HAP-1 (cell line): ENCODE data around the gene RASAL2.
A peak's percentile ranks its signal among the peaks of the same experiment; 100 is the strongest.
"Not testable (repeated sequence)": the region's sequence is repeated elsewhere in the genome, so short reads cannot be mapped to it uniquely, and the experiment has no call there.

Source experiments
- DNase-seq, 2 experiments: peaks; one replicate each; pipeline ENCODE4 v3.0.0-alpha.2; 2016 to 2020; ENCODE audit warnings: low spot score in 2 of 2
- H3K27me3 ChIP-seq: fragments of 250-450 bp; sonication (Bioruptor Pico); 2 replicates; pipeline ENCODE4 v1.5.1; 2020; ENCODE audit warnings: low read depth, mild to moderate bottlenecking, moderate library complexity
- H3K36me3 ChIP-seq: fragments of 250-450 bp; sonication (Bioruptor Pico); replicated peaks from 2 replicates; pipeline ENCODE4 v1.5.1; 2020; ENCODE audit warnings: mild to moderate bottlenecking
- H3K4me1 ChIP-seq: fragments of 250-450 bp; sonication (Bioruptor Pico); 2 replicates; pipeline ENCODE4 v1.5.1; 2020; ENCODE audit warnings: mild to moderate bottlenecking
- H3K4me3 ChIP-seq: fragments of 250-450 bp; sonication (Bioruptor Pico); 2 replicates; pipeline ENCODE4 v1.5.1; 2020; ENCODE audit warnings: mild to moderate bottlenecking, moderate library complexity
- H3K9me3 ChIP-seq: fragments of 250-450 bp; sonication (Bioruptor Pico); 2 replicates; pipeline ENCODE4 v1.5.1; 2020; ENCODE audit warnings: mild to moderate bottlenecking, moderate library complexity
- in situ Hi-C: fragments of 300-500 bp; cut with MboI; formaldehyde crosslinking; loops from 3 replicates; pipeline ENCODE4 v1.14.3; 2020; ENCODE audit warnings: low sequenced_read_pairs, inconsistent platforms, mixed read lengths

The RASAL2 gene

DNA sequence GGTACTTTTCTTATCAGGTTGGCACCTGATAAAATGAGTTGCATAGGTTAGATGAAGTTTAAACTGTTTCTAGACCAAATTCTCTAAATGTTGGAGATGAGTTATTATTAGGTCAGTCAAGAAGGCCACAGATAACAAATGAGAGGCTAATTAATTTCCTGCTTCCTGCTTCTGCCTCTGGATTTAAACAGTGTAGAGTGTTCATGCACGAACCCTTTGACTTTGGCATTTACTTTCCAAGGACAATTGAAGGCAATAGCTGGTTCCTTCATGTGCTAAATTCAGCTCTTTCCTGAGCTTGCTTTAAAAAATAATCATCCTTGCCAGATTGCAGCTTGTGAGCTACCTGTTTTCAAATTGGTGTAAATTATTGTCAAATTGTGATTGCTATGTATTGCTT, 80.6 kb downstream of the RASAL2 start:
- DNase-seq = no peak
- Histone ChIP-seq H3K4me3 (no peak overlapping the region), H3K4me1 (no peaks in the 10 kb centered on the region), H3K36me3 (no peaks in the 10 kb centered on the region), H3K27me3 (no peaks in the 10 kb centered on the region), H3K9me3 (no peaks in the 10 kb centered on the region)
- in situ Hi-C loops = no loop called here

DNA sequence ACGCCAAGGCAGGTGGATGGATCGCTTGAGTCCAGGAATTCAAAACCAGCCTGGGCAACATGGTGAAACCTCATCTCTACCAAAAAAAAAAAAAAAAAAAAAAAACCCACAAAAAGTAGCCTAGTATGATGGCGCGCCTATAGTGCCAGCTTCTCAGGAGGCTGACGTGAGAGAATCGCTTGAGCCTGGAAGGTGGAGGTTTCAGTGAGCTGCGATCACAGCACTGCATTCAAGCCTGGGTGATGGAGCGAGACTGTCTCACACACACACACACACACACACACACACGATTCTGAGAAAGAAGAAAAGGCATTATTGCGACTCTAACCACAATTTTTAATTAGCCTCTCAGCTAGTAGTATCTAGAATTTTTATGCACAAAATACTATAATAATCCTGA, 86.5 kb downstream of the RASAL2 start:
- H3K9me3 ChIP-seq = no peaks in the 10 kb centered on the region
- no peaks in the 10 kb centered on the region for H3K36me3 ChIP-seq
- H3K4me1 ChIP-seq = no peaks in the 10 kb centered on the region
- in situ Hi-C loops = no loop called here
- H3K4me3 ChIP-seq = no peak overlapping the region
- DNase-seq = no peak
- H3K27me3 ChIP-seq = no peaks in the 10 kb centered on the region

DNA sequence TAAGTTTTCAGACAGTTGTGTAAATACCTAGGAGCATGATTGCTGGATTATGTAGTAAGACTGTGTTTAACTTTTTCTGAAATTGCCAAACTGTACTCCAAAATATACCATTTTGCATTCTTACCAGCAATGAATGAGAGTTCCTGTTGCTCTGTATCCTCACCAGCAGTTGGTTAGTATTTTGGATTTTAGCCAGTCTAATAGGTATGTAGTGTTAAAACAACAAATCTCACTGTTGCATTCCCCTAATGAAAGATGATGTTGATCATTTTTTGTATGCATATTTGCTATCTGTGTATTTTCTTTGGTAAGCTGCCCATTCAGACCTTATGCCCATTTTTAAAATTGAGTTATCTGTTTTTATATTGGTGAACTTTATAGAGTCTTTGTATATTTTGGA, 89.9 kb downstream of the RASAL2 start:
- no peak for DNase-seq
- no peaks in the 10 kb centered on the region for H3K27me3 ChIP-seq
- no peaks in the 10 kb centered on the region for H3K9me3 ChIP-seq
- H3K4me3 ChIP-seq = no peak overlapping the region
- no peaks in the 10 kb centered on the region for H3K4me1 ChIP-seq
- in situ Hi-C loops = no loop called here
- no peaks in the 10 kb centered on the region for H3K36me3 ChIP-seq

DNA sequence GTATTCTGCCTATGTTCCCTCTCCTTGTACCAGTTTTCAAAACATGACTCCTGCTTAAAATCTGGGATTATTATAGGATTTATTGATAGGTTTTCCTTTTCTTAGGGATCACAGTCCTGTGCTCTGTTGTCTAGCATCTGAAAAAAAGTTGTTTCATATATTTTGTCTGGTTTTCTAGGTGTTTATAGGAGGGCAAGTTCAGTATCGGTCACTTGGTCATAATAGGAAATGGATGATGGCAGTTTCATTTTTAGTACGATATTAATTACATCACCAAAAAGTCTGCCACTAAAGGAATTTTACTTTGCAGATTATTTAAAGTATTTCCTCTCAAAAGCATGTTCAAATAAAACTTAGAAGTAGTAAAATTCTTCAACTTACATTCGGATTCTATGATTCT, 94.4 kb downstream of the RASAL2 start:
- Histone ChIP-seq H3K9me3 (no peaks in the 10 kb centered on the region), H3K4me3 (no peak overlapping the region), H3K36me3 (no peaks in the 10 kb centered on the region), H3K4me1 (no peaks in the 10 kb centered on the region), H3K27me3 (no peaks in the 10 kb centered on the region)
- no peak for DNase-seq
- in situ Hi-C loops = no loop called here

GRCh38 chr1:178189814-178190213, 95.9 kb downstream of the RASAL2 start:
- peak; percentile 42 to 68 for DNase-seq
- Histone ChIP-seq H3K36me3 (no peaks in the 10 kb centered on the region), H3K9me3 (no peaks in the 10 kb centered on the region), H3K4me1 (no peaks in the 10 kb centered on the region), H3K4me3 (no peak overlapping the region), H3K27me3 (no peaks in the 10 kb centered on the region)
- in situ Hi-C loops = no loop called here

- in situ Hi-C loops = no loop called here
Measured at GRCh38 chr1:178190881-178191280, 97.0 kb downstream of the RASAL2 start.

DNA sequence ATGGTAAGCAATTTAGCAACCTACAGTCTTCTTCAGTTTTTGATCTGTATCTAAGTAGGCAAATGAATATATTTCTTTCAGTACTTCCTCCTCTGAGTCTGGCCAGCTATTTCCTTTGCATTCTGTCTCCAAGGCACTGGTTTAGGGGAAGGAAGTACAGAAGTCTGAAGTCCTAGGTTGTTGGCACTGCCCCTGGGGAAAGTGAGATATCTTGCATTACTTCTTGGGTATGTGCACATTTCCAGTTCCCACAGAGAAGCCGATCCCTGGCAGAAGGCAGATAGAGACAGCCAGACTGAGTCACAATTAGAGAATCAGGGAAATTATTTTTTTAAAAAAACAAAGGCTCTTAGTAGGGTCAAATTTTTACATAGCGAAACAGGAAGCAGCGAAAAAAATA, 98.8 kb downstream of the RASAL2 start:
- Histone ChIP-seq H3K36me3 (no peaks in the 10 kb centered on the region), H3K27me3 (no peaks in the 10 kb centered on the region), H3K9me3 (no peaks in the 10 kb centered on the region), H3K4me3 (no peak overlapping the region), H3K4me1 (no peaks in the 10 kb centered on the region)
- no peak for DNase-seq
- in situ Hi-C loops = no loop called here

More at GRCh38 chr1:178190881-178191280, 97.0 kb downstream of the RASAL2 start:
- no peak overlapping the region for H3K4me3 ChIP-seq
- no peaks in the 10 kb centered on the region for H3K4me1 ChIP-seq
- H3K9me3 ChIP-seq = no peaks in the 10 kb centered on the region
- no peaks in the 10 kb centered on the region for H3K27me3 ChIP-seq
- DNase-seq = no peak
- no peaks in the 10 kb centered on the region for H3K36me3 ChIP-seq

DNA sequence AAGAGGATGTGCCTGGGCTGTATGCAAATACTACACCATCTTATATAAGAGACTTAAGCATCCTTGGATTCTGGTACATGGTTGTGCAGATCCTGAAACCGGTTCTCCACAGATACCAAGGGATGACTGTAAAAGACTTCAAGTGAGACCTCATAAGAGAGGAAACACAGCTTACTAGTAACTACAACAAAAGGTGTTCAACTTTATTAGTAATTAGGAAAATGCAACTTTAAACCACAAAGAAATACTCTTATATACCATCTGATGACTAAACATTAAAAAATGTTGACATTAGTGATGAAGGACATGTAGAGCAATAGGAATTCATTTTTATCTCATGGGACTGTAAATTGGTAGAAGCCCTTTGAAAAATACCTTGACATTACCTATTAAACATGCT, 102.7 kb downstream of the RASAL2 start:
- Histone ChIP-seq H3K4me3 (no peak overlapping the region), H3K4me1 (no peaks in the 10 kb centered on the region), H3K36me3 (no peaks in the 10 kb centered on the region), H3K27me3 (no peaks in the 10 kb centered on the region), H3K9me3 (no peaks in the 10 kb centered on the region)
- no peak for DNase-seq
- in situ Hi-C loops = no loop called here

- in situ Hi-C loops, H3K4me3 ChIP-seq: not testable (repeated sequence)
Measured at GRCh38 chr1:178202095-178202494, 108.2 kb downstream of the RASAL2 start.

DNA sequence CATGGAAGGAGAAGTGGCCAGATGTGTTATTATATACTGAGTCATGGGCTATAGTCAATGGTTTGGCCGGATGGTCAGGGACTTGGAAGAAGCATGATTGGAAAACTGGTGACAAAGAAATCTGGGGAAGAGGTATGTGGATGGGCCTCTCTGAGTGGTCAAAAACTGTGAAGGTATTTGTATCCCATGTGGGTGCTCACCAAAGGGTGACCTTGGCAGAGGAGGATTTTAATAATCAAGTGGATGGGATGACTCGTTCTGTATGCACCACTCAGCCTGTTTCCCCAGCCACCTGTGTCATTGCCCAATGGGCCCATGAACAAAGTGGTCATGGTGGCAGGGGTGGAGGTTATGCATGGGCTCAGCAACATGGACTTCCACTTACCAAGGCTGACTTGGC, 108.6 kb downstream of the RASAL2 start:
- H3K36me3 ChIP-seq, in situ Hi-C loops, H3K4me1 ChIP-seq, H3K4me3 ChIP-seq, DNase-seq, H3K9me3 ChIP-seq, H3K27me3 ChIP-seq: not testable (repeated sequence)

More at GRCh38 chr1:178202095-178202494, 108.2 kb downstream of the RASAL2 start:
- not testable (repeated sequence) for DNase-seq, H3K27me3 ChIP-seq, H3K9me3 ChIP-seq, H3K4me1 ChIP-seq, H3K36me3 ChIP-seq

DNA sequence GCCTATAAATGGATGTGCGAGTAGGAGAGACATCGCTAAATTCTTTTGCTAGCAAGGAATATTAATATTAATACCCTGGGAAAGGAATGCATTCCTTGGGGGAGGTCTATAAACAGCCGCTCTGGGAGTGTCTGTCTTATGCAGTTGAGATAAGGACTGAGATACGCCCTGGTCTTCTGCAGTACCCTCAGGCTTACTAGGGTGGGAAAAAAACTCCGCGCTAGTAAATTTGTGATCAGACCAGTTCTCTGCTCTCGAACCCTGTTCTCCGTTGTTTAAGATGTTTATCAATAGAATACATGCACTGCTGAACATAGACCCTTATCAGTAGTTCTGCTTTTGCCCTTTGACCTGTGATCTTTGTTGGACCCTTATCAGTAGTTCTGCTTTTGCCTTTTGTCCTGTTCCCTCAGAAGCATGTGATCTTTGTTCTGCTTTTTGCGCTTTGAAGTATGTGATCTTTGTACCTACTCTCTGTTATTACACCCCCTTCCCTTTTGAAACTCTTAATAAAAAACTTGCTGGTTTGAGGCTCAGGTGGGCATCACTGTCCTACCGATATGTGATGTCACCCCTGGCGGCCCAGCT, 114.5 kb downstream of the RASAL2 start:
- H3K9me3 ChIP-seq, DNase-seq, H3K4me1 ChIP-seq, H3K27me3 ChIP-seq, H3K36me3 ChIP-seq, in situ Hi-C loops, H3K4me3 ChIP-seq: not testable (repeated sequence)

DNA sequence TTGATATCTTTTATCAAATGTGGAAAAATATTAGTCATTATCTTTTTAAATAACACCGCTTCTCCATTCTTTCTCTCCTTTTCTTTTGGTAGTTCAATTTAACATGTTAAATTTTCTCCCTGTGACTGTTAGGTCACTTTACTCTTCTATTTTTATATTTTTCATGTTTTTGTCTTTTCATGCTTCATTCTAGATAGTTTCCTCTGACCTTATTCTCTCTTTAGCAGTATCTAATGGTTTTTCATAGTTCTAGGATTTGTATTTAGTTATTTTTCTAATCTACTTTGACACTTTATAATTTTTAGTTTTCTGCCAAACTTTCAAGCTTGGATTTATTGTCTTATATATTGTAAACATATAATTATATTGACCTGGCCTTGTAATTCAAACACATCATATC, 116.0 kb downstream of the RASAL2 start:
- Histone ChIP-seq H3K4me3 (no peak overlapping the region), H3K36me3 (no peaks in the 10 kb centered on the region), H3K4me1 (no peaks in the 10 kb centered on the region), H3K9me3 (peaks cover 3% of the 10 kb centered on the region; the same call in 1 of the 2 replicates), H3K27me3 (no peaks in the 10 kb centered on the region)
- DNase-seq = no peak
- in situ Hi-C loops = no loop called here

- no peak for DNase-seq
- no peak overlapping the region for H3K4me3 ChIP-seq
- no peaks in the 10 kb centered on the region for H3K9me3 ChIP-seq
- no peaks in the 10 kb centered on the region for H3K36me3 ChIP-seq
- in situ Hi-C loops = no loop called here
- H3K4me1 ChIP-seq = no peaks in the 10 kb centered on the region
- no peaks in the 10 kb centered on the region for H3K27me3 ChIP-seq
Measured at GRCh38 chr1:178218550-178218949, 124.6 kb downstream of the RASAL2 start.

- Histone ChIP-seq H3K27me3 (no peaks in the 10 kb centered on the region), H3K4me3 (no peak overlapping the region), H3K36me3 (no peaks in the 10 kb centered on the region), H3K4me1 (no peaks in the 10 kb centered on the region), H3K9me3 (no peaks in the 10 kb centered on the region)
- no peak for DNase-seq
- in situ Hi-C loops = no loop called here
Measured at GRCh38 chr1:178220094-178220493, 126.2 kb downstream of the RASAL2 start.

DNA sequence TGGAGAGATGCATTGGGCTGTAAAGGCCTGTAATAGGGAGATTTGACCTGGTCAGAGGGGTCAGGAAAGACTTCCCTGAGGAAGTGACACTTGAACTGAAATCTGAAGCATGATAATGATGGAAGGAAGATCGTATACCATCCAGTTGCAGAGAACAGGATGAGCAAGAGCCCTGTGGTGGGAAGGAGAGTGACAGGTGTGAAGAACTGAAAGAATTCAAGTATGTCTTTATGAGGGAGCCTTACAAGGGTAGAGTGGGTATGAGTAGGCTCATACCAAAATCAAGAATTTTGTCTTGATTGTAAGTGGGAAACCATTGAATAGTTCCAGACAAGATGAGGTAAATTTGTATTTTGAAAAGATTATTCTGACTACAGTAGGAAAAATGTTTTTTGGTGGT, 129.4 kb downstream of the RASAL2 start:
- in situ Hi-C loops = no loop called here
- H3K4me3 ChIP-seq = no peak overlapping the region

More for the DNA sequence above, 129.4 kb downstream of the RASAL2 start:
- Histone ChIP-seq H3K27me3 (no peaks in the 10 kb centered on the region), H3K9me3 (no peaks in the 10 kb centered on the region), H3K4me1 (peaks cover 5% of the 10 kb centered on the region; the same call in 1 of the 2 replicates), H3K36me3 (no peaks in the 10 kb centered on the region)
- no peak for DNase-seq
